HG02870 (cell line): ENCODE measurements around the gene CLEC4A.
A peak's percentile ranks its signal among the peaks of the same experiment; 100 is the strongest.
"Not testable (repeated sequence)": the region's sequence is repeated elsewhere in the genome, so short reads cannot be mapped to it uniquely, and the experiment has no call there.

Experiments used
- ATAC-seq: cut with Tn5 transposase; IDR thresholded peaks from one replicate; pipeline ENCODE4 v1.9.1; 2021; ENCODE audit warnings: mild to moderate bottlenecking, moderate library complexity; ENCODE audit not compliant: unreplicated experiment

Gene CLEC4A

DNA sequence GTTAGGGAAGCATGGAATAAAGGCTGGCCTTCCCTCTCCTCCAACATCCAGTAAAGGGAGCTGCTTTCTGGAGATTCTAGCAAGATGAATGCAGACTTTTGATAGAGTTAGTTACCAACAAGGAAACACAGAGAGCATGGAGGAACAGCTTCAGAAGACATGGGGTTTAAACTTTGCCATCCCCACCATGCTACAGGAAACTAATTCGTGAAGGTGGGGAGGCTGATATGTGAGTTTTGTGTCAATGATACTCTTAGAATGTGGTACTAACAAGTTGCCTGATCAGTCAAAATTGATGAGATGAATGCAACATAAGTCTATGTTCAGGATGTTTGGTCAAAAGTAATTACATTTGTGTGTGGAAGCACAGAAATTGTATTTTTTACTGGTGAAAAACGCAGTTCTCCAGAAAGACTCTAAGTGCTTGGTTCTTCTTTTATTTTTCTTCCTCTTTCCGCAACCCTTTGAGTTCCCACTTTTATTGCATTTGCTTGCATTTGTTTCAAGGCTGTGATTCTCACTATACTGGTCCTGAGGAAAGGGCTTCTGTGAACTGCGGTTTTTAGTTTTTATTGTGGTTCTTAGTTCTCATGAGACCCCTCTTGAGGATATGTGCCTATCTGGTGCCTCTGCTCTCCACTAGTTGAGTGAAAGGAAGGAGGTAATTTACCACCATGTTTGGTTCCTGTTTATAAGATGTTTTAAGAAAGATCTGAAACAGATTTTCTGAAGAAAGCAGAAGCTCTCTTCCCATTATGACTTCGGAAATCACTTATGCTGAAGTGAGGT lies at the start of gene CLEC4A:
CLEC4A (plus strand) TSS at position 494 of the 789 bp plus-strand sequence; CDS start at position 756, 262 bp downstream.
- ATAC-seq = no peak

GRCh38 chr12:8075935-8076334 lies 47.5 kb upstream of the CLEC4A start:
- no peak for ATAC-seq

- no peak for ATAC-seq
Observed at GRCh38 chr12:8076366-8076765, 47.1 kb upstream of the CLEC4A start.

- no peak for ATAC-seq
Observed at GRCh38 chr12:8077207-8077606, 46.2 kb upstream of the CLEC4A start.

- no peak for ATAC-seq
Observed at GRCh38 chr12:8078398-8078797, 45.0 kb upstream of the CLEC4A start.

GRCh38 chr12:8078916-8079315 lies 44.5 kb upstream of the CLEC4A start:
- no peak for ATAC-seq

DNA sequence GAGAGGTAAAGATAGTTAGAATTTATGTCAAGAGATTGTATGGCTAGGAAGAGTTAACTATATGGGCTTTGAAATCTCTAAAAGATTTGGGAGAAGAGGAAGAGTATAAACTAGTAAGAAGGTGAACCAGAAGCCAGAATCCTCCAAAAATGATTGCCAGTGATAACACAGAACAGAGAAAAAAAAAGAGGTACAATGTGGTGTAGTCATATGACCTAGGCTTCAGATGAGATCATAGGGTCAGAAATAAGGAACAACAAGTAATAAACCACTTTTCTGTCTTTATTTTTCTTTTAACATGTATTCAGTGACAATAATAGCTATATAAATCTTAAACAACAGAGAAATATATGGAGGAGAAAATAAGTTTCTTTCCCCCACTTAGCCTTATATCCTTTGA lies 43.3 kb upstream of the CLEC4A start:
- no peak for ATAC-seq

GRCh38 chr12:8081251-8081920 lies 42.0 kb upstream of the CLEC4A start:
- no peak for ATAC-seq

DNA sequence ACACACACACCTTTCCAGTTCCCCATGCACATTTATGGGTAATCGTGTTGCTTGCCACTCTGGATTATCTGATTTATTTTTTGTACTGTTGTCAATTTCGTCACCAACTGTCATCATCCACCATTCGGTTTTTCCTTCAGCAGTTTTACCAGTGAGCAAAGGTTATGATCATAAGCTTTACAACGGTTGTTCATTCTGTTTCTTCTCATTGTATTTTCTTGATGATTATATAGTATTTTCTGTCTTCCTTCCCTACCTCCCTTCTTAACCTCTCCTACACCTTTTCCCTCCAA lies 40.7 kb upstream of the CLEC4A start:
- ATAC-seq = no peak

- ATAC-seq = not testable (repeated sequence)
Observed at GRCh38 chr12:8084351-8084750, 39.1 kb upstream of the CLEC4A start.

- ATAC-seq = no peak
Observed at GRCh38 chr12:8087666-8088065, 35.8 kb upstream of the CLEC4A start.

GRCh38 chr12:8088574-8088973 lies 34.8 kb upstream of the CLEC4A start:
- peak; percentile 65 for ATAC-seq

DNA sequence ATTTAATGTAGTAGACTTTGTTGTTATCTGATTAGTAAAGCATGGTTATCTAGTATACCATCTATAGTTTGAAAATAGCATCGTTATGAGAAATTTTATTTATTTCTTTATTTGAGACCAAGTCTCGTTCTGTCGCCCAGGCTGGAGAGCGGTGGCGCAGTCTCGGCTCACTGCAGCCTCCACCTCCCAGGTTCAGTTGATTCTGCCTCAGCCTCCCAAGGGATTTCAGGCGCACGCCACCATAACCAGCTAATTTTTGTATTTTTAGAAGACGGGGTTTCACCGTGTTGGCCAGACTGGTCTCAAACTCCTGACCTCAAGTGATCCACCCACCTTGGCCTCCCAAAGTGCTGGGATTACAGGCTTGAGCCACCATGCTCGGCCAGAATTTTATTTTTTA lies 34.1 kb upstream of the CLEC4A start:
- ATAC-seq = not testable (repeated sequence)

- no peak for ATAC-seq
Observed at GRCh38 chr12:8089716-8090115, 33.7 kb upstream of the CLEC4A start.

DNA sequence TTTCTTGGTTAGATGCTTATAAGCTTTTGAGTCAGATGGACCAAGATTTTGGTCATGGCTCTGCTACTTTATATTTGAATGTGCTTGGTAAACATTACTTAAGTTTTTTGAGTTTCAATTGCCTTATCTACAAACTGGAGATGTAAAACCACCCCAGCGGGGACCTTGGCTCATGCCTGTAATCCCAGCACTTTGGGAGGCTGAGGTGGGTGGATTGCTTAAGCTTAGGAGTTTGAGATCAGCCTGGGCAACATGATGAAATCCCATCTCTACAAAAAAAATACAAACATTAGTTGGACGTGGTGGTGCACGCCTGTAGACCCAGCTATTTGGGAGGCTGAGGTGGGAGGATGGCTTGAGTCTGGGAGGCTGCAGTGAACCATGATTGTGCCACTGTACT lies 30.1 kb upstream of the CLEC4A start:
- no peak for ATAC-seq

- ATAC-seq = no peak
Observed at GRCh38 chr12:8096281-8096915, 27.0 kb upstream of the CLEC4A start.

DNA sequence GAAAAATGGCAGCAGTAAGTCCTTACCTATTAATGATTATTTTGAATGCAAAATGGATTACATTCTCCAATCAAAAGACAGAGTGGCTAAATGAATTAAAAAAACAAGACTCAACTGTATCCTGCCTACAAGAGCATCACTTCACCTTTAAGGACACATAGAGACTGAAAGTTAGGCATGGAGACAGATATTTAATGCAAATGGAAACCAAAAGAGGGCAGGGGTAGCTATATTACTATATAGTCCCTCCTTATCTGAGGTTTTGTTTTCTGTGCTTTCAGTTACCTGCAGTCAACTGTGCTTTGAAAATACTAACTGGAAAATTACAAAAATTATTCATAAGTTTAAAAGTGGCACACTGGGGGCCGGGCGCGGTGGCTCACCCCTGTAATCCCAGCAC lies 24.2 kb upstream of the CLEC4A start:
- ATAC-seq = no peak

DNA sequence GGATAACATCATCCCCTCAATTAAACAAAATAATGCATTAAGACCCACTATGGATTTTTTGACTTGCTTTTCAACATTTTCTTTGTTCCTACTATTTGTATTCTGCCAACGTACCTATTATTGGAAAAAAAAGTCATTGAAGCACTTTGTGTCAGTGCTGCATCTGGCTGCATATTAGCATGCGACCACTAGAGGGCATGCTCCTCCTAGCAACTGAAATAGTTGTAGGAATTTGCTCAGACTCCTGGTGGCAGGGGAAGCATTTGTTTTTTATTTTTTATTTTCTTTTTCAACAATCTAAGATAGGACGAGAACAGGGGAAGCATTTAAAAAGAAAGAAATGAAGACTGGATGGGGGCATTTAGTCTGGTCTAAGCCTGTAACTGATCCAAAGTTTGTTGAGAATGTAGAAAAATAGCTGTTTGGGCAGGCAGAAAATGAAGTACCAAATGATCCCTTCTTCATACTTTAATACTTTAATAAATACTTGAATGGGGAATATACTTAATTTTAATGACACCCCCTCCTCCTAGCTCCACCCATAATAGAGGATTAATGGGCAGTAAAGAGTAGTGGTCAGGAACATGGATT lies 14.5 kb upstream of the CLEC4A start:
- no peak for ATAC-seq

DNA sequence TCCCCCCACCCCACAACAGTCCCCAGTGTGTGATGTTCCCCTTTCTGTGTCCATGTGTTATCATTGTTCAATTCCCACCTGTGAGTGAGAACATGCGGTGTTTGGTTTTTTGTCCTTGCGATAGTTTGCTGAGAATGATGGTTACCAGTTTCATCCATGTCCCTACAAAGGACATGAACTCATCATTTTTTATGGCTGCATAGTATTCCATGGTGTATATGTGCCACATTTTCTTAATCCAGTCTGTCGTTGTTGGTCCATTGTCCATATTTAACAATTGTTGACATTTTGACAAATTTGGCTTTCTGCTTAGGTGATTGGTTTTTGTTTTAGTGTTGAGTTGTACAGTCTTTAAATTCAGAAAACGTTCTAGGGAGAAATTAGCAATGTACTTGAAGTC lies 10.3 kb upstream of the CLEC4A start:
- ATAC-seq = not testable (repeated sequence)

DNA sequence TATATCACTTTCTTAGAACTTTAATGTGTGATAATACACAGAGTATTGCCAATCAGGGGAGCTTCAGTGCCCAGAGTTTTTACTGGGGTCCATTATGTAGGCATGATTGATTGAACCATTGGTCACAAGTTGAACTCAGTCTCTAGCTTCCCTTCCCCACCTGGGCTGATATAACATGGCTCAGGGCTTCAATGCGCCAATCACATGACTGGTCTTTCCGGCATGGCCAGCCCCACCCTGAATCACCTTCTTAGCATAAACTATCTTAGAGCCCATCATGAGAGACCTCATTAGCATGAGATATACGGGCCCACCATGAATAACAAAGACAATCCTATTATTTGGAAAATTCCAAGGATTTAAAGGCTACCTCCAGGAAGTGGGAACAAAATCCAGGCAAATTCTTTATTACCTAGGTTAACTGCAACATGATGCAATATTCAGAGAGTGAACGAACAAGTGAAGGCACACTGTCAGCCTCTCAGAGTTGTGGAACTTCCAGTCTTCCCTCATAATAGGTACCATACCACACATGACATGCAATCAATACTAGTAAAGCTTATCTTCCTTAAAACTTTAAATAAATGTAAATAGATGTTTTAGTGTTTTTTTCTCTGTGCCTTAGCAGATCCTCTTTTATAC lies 3.2 kb upstream of the CLEC4A start:
- no peak for ATAC-seq

- ATAC-seq = no peak
Observed at GRCh38 chr12:8127138-8127537, 3.7 kb downstream of the CLEC4A start.
